B cell (primary cell): ENCODE data around the gene GNAI3. TPM values are rescaled to one million over a fixed set of nuclear protein-coding genes. Genes with fewer than 3 reads are reported as not detected.

Experiments used
- ATAC-seq: fragments of 200-7000 bp; cut with Tn5 transposase; one replicate; pipeline ENCODE4 v1.10.0; 2021; ENCODE audit warnings: low read depth, mild to moderate bottlenecking, moderate number of reproducible peaks, moderate library complexity
- CTCF ChIA-PET: fragments of 350-600 bp; sonication (Branson Sonifier 250); formaldehyde crosslinking; loops from one replicate; lab custom pipeline; 2021; ENCODE audit warnings: antibody characterized with exemption, inconsistent platforms; lab: Charles Lee
- POLR2A ChIA-PET: fragments of 350-600 bp; sonication (Branson Sonifier 250); formaldehyde crosslinking; loops from one replicate; lab custom pipeline; 2021; ENCODE audit warnings: antibody characterized with exemption; lab: Charles Lee
- DNase-seq: peaks from one replicate; pipeline ENCODE4 v3.0.0; 2013
- H2AFZ ChIP-seq: 2 replicates; pipeline ENCODE4 v1.6.1; 2012; ENCODE audit warnings: mild to moderate bottlenecking, low read depth, low read length; ENCODE audit not compliant: insufficient read depth, poor library complexity, severe bottlenecking
- H3K27ac ChIP-seq, 2 donors: 1 replicate in 1 of 2; 2 replicates in 1 of 2; pipeline ENCODE4 v1.5.1; 2012 to 2013; ENCODE audit warnings: low read length in 2 of 2, mild to moderate bottlenecking in 2 of 2, moderate library complexity in 1 of 2
- H3K27me3 ChIP-seq, 4 experiments: fragments of 200-600 bp in 1 of 4; sonication (generic) in 1 of 4; replicated peaks in 1 of 4; 1 replicate in 2 of 4; 2 replicates in 2 of 4; pipeline versions ENCODE4 v1.6.1 to v1.7.0; 2013 to 2016; ENCODE audit warnings: low read length in 3 of 4, mild to moderate bottlenecking in 2 of 4, mixed read lengths in 1 of 4, moderate library complexity in 1 of 4; ENCODE audit not compliant: insufficient read depth in 4 of 4, control insufficient read depth in 3 of 4; ENCODE audit errors: control extremely low read depth in 1 of 4
- H3K36me3 ChIP-seq, 2 experiments: replicated peaks in 1 of 2; 1 replicate in 1 of 2; 2 replicates in 1 of 2; pipeline versions ENCODE4 v1.6.1 to v1.7.1; 2013; ENCODE audit warnings: low read length in 1 of 2; ENCODE audit not compliant: insufficient read depth in 2 of 2, control insufficient read depth in 1 of 2; ENCODE audit errors: control extremely low read depth in 1 of 2, extremely low read depth in 1 of 2
- H3K4me1 ChIP-seq, 2 donors: fragments of 200-600 bp in 1 of 2; sonication (generic) in 1 of 2; 1 replicate in 1 of 2; 2 replicates in 1 of 2; pipeline versions ENCODE4 v1.5.1 to v1.6.1; 2013 to 2017; ENCODE audit warnings: low read length in 2 of 2; ENCODE audit not compliant: control insufficient read depth in 2 of 2, insufficient read depth in 2 of 2
- H3K4me2 ChIP-seq: replicated peaks from 2 replicates; pipeline ENCODE3; 2012; ENCODE audit warnings: mild to moderate bottlenecking, low read depth, low read length; ENCODE audit not compliant: poor library complexity, severe bottlenecking
- H3K4me3 ChIP-seq, 5 experiments: fragments of 200-600 bp in 1 of 5; sonication (generic) in 1 of 5; 1 replicate in 3 of 5; 2 replicates in 2 of 5; pipeline versions ENCODE4 v1.5.1 to v1.7.0; 2011 to 2016; ENCODE audit warnings: low read length in 4 of 5, mild to moderate bottlenecking in 4 of 5, low read depth in 2 of 5, control low read depth in 1 of 5, moderate library complexity in 1 of 5; ENCODE audit not compliant: insufficient read depth in 1 of 5; ENCODE audit errors: control extremely low read depth in 1 of 5, extremely low read depth in 1 of 5
- H3K79me2 ChIP-seq: fragments of 200-600 bp; sonication (generic); one replicate; pipeline ENCODE4 v1.6.0; 2016; ENCODE audit warnings: low read length; ENCODE audit not compliant: control insufficient read depth, insufficient read depth
- H3K9ac ChIP-seq: fragments of 200-600 bp; sonication (generic); 2 replicates; pipeline ENCODE4 v1.6.1; 2017; ENCODE audit warnings: mild to moderate bottlenecking, low read length, moderate library complexity
- H3K9me3 ChIP-seq, 3 donors: one replicate each; pipeline versions ENCODE4 v1.6.1 to v1.7.1; 2013; ENCODE audit warnings: low read length in 2 of 3; ENCODE audit not compliant: control insufficient read depth in 2 of 3, insufficient read depth in 1 of 3; ENCODE audit errors: control extremely low read depth in 1 of 3
- H4K20me1 ChIP-seq: 2 replicates; pipeline ENCODE4 v1.6.0; 2012; ENCODE audit warnings: mild to moderate bottlenecking, low read length; ENCODE audit not compliant: insufficient read depth, control insufficient read depth, poor library complexity, severe bottlenecking
- H3K27ac Mint-ChIP-seq: one replicate; pipeline ENCODE4 v1.8.0; 2021; ENCODE audit warnings: mixed read lengths
- H3K27me3 Mint-ChIP-seq: one replicate; pipeline ENCODE4 v1.8.0; 2021; ENCODE audit warnings: mixed read lengths
- H3K4me1 Mint-ChIP-seq: one replicate; pipeline ENCODE4 v1.8.0; 2021; ENCODE audit warnings: mixed read lengths
- H3K4me3 Mint-ChIP-seq: one replicate; pipeline ENCODE4 v1.8.0; 2021; ENCODE audit warnings: mixed read lengths
- H3K9me3 Mint-ChIP-seq: one replicate; pipeline ENCODE4 v1.8.0; 2022; ENCODE audit warnings: mixed read lengths; ENCODE audit not compliant: insufficient read depth
- EZH2 ChIP-seq: IDR thresholded peaks from 2 replicates; pipeline ENCODE4 v1.6.1; 2012; ENCODE audit warnings: borderline replicate concordance, low read depth, mild to moderate bottlenecking, moderate library complexity, low read length; ENCODE audit not compliant: insufficient read depth, poor library complexity, severe bottlenecking
- WGBS: methylation state at CpG from one replicate; pipeline ENCODE4 v1.1.5; 2013; ENCODE audit warnings: missing lambda C conversion rate; ENCODE audit not compliant: insufficient coverage; 5-methylcytosine and 5-hydroxymethylcytosine counted together
- intact Hi-C: fragments of 100-400 bp; cut with micrococcal nuclease; formaldehyde crosslinking; loops from one replicate; pipeline ENCODE4 v1.10.0; 2022
- polyA plus RNA-seq: library from polyadenylated mRNA; depleted of rRNA; stranded (reverse); fragments of >200 nt; gene quantifications from 2 replicates; pipeline ENCODE4 v1.2.3, GENCODE V29; 2012
- total RNA-seq, 2 donors: library from RNA; stranded (reverse); fragments of 120-200 nt in 1 of 2; gene quantifications; 1 replicate in 1 of 2; 2 replicates in 1 of 2; pipeline versions ENCODE4 v1.2.3 to v1.2.4, GENCODE V29; 2013 to 2022
- TF ChIP-seq, protein P1 (sequence below): fragments of 200-600 bp; IDR thresholded peaks from one replicate; pipeline ENCODE4 v1.8.0; 2022; ENCODE audit warnings: antibody characterized with exemption, mild to moderate bottlenecking

Gene GNAI3
- total and polyA plus RNA-seq, 2 donors (not counting 1 experiment from before 2014, with no cell fraction given): 1.6 to 8.5 TPM

GRCh38 chr1:109623601-109624161 is 75.3 kb downstream of the GNAI3 start:
- peaks cover 45 to 60% of the 10 kb centered on the region in 2 donors for H3K4me1 ChIP-seq
- Mint-ChIP-seq H3K4me3 (peak overlapping the region; percentile 99), H3K27me3 (no peaks in the 10 kb centered on the region), H3K4me1 (peaks cover 60% of the 10 kb centered on the region), H3K9me3 (no peaks in the 10 kb centered on the region), H3K27ac (peak overlapping the region; percentile 88)
- intact Hi-C loops: loop anchor here (5.0 kb wide), 1 partner anchor 131 kb away; the partner anchor contains the start of gene CYB561D1
- DNase-seq: peak; percentile 32
- H3K9ac ChIP-seq: peak overlapping the region; percentile 36
- 24% methylated on average over 10 of the region's 11 CpGs for WGBS
- ChIA-PET CTCF (interaction anchor here (0.6 to 2.6 kb wide), 9 partner anchors 9 to 422 kb away, joined by 3 to 25 read pairs (median 6); partner anchors contain the start of genes AHCYL1 and GNAI3), POLR2A (interaction anchor here (1.8 kb wide), 1 partner anchor 75 kb away, joined by 4 read pairs; the partner anchor contains the start of gene GNAI3)
- peaks cover 0 to 24% of the 10 kb centered on the region in 2 experiments for H3K36me3 ChIP-seq
- no peaks in the 10 kb centered on the region for H3K9me3 ChIP-seq
- TF ChIP-seq, protein P1, sequence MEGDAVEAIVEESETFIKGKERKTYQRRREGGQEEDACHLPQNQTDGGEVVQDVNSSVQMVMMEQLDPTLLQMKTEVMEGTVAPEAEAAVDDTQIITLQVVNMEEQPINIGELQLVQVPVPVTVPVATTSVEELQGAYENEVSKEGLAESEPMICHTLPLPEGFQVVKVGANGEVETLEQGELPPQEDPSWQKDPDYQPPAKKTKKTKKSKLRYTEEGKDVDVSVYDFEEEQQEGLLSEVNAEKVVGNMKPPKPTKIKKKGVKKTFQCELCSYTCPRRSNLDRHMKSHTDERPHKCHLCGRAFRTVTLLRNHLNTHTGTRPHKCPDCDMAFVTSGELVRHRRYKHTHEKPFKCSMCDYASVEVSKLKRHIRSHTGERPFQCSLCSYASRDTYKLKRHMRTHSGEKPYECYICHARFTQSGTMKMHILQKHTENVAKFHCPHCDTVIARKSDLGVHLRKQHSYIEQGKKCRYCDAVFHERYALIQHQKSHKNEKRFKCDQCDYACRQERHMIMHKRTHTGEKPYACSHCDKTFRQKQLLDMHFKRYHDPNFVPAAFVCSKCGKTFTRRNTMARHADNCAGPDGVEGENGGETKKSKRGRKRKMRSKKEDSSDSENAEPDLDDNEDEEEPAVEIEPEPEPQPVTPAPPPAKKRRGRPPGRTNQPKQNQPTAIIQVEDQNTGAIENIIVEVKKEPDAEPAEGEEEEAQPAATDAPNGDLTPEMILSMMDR: no peak
- no peak for TF ChIP-seq EZH2
- peak overlapping the region; percentile 100 for H3K4me2 ChIP-seq
- H3K4me3 ChIP-seq: peak overlapping the region in 4 of 5 experiments; percentile 5 to 43 (median 31)
- ATAC-seq: no peak
- no peaks in the 10 kb centered on the region for H3K27me3 ChIP-seq
- peaks cover 8% of the 10 kb centered on the region for H4K20me1 ChIP-seq
- H2AFZ ChIP-seq: peak overlapping the region; percentile 60
- peaks cover 42% of the 10 kb centered on the region for H3K79me2 ChIP-seq
- H3K27ac ChIP-seq: peak overlapping the region; percentile 60 to 64
